ENCODE measurements around the gene MCOLN3.

- no peak for TF ChIP-seq CTCF (conservative IDR thresholded peaks at IDR 0.05)
- no peak for TF ChIP-seq ZFX (IDR thresholded peaks at IDR 0.05)
Measured at GRCh38 chr1:85060038-85060437, 11.7 kb upstream of the MCOLN3 start.

Data from C4-2B (cell line).